Esophagus muscularis mucosa (tissue), 4 donors: ENCODE data around the gene TNPO1. TPM values are rescaled to one million over a fixed set of nuclear protein-coding genes. Genes with fewer than 3 reads are reported as not detected.

Experiments used
- DNase-seq: peaks from one replicate; pipeline ENCODE4 v3.0.0-alpha.2; 2017; ENCODE audit errors: extremely low spot score
- H3K27ac ChIP-seq, 4 donors: fragments of 200-600 bp; sonication (generic); replicated peaks in 1 of 4; 1 replicate in 3 of 4; 2 replicates in 1 of 4; pipeline ENCODE4 v1.5.1; 2016 to 2019; ENCODE audit warnings: mild to moderate bottlenecking in 1 of 4
- H3K27me3 ChIP-seq, 4 donors: fragments of 200-600 bp; sonication (generic); one replicate each; pipeline versions ENCODE4 v1.5.1 to v1.6.0; 2016 to 2019
- H3K36me3 ChIP-seq, 4 donors: fragments of 200-600 bp; sonication (generic); one replicate each; pipeline ENCODE4 v1.5.1; 2016 to 2019
- H3K4me1 ChIP-seq, 4 donors: fragments of 200-600 bp; sonication (generic); one replicate each; pipeline ENCODE4 v1.5.1; 2016 to 2019
- H3K4me3 ChIP-seq, 4 donors: fragments of 200-600 bp; sonication (generic); 1 replicate in 2 of 4; 2 replicates in 2 of 4; pipeline ENCODE4 v1.5.1; 2016 to 2019; ENCODE audit warnings: mild to moderate bottlenecking in 4 of 4, moderate library complexity in 1 of 4
- H3K9me3 ChIP-seq, 4 donors: fragments of 200-600 bp; sonication (generic); 1 replicate in 3 of 4; 2 replicates in 1 of 4; pipeline ENCODE4 v1.5.1; 2016 to 2019
- CTCF ChIP-seq, 3 experiments: fragments of 200-600 bp in 2 of 3; fragments of 450-650 bp in 1 of 3; sonication (generic) in 2 of 3; IDR thresholded peaks; one replicate each; pipeline ENCODE4 v1.5.1; 2017 to 2019; ENCODE audit warnings: antibody characterized with exemption in 3 of 3, mild to moderate bottlenecking in 2 of 3, moderate library complexity in 1 of 3
- EP300 ChIP-seq: sonication (generic); formaldehyde crosslinking; IDR thresholded peaks from one replicate; pipeline ENCODE4 v1.6.1; 2017; ENCODE audit warnings: antibody characterized with exemption
- POLR2A ChIP-seq: fragments of 450-650 bp; IDR thresholded peaks from one replicate; pipeline ENCODE4 v1.6.1; 2017; ENCODE audit warnings: antibody characterized with exemption, moderate library complexity, mild to moderate bottlenecking, low read depth
- POLR2AphosphoS5 ChIP-seq, 2 donors: sonication (generic); formaldehyde crosslinking; IDR thresholded peaks; one replicate each; pipeline ENCODE4 v1.6.1; 2017; ENCODE audit warnings: antibody characterized with exemption in 2 of 2
- WGBS: methylation state at CpG from one replicate; pipeline ENCODE4 v1.1.5; 2018; 5-methylcytosine and 5-hydroxymethylcytosine counted together
- intact Hi-C: fragments of 100-400 bp; cut with DNase I; formaldehyde crosslinking; loops from one replicate; pipeline ENCODE4 v1.15.1; 2023
- total RNA-seq, 4 donors: library from RNA; depleted of rRNA; stranded (reverse); fragments of >200 nt; gene quantifications; one replicate each; pipeline versions ENCODE4 v1.1.0 to v1.2.1, GENCODE V29; 2016

The TNPO1 gene
- total RNA-seq, 4 donors from 2014 or later = 67.8 to 81.8 (median 71.3) TPM

- intact Hi-C loops = no loop called here
- Histone ChIP-seq H3K4me1 (no peaks in the 10 kb centered on the region), H3K27ac (no peak overlapping the region), H3K9me3 (no peaks in the 10 kb centered on the region), H3K27me3 (no peaks in the 10 kb centered on the region), H3K36me3 (peaks cover 30 to 91% (median 62%) of the 10 kb centered on the region in 4 donors), H3K4me3 (no peak overlapping the region)
- WGBS = 89% methylated on average over 4 of the region's 4 CpGs
- DNase-seq = no peak
- no peak for TF ChIP-seq POLR2A
- no peak for TF ChIP-seq POLR2AphosphoS5 (IDR thresholded peaks at IDR 0.05)
- TF ChIP-seq CTCF (IDR thresholded peaks at IDR 0.05) = no peak
- no peak for TF ChIP-seq EP300
Measured at GRCh38 chr5:72878854-72879253, 62.4 kb downstream of the TNPO1 start.

GRCh38 chr5:72882989-72883388 is 66.5 kb downstream of the TNPO1 start:
- 97% methylated on average over 7 of the region's 7 CpGs for WGBS
- no peak for DNase-seq
- no peak for TF ChIP-seq CTCF (IDR thresholded peaks at IDR 0.05)
- no peak for TF ChIP-seq POLR2AphosphoS5 (IDR thresholded peaks at IDR 0.05)
- TF ChIP-seq POLR2A = no peak
- no peak for TF ChIP-seq EP300
- Histone ChIP-seq H3K4me3 (no peak overlapping the region), H3K27ac (no peak overlapping the region), H3K36me3 (peaks cover 39 to 100% (median 65%) of the 10 kb centered on the region in 4 donors), H3K9me3 (no peaks in the 10 kb centered on the region), H3K4me1 (peaks cover 0 to 12% (median 9%) of the 10 kb centered on the region in 4 donors), H3K27me3 (no peaks in the 10 kb centered on the region)
- intact Hi-C loops = no loop called here

GRCh38 chr5:72883850-72884249 is 67.4 kb downstream of the TNPO1 start:
- Histone ChIP-seq H3K27ac (no peak overlapping the region), H3K36me3 (peaks cover 48 to 100% (median 69%) of the 10 kb centered on the region in 4 donors), H3K4me3 (no peak overlapping the region), H3K4me1 (peaks cover 0 to 12% (median 9%) of the 10 kb centered on the region in 4 donors), H3K27me3 (no peaks in the 10 kb centered on the region), H3K9me3 (no peaks in the 10 kb centered on the region)
- intact Hi-C loops = no loop called here
- no peak for DNase-seq
- no peak for TF ChIP-seq EP300
- TF ChIP-seq CTCF (IDR thresholded peaks at IDR 0.05) = no peak
- no peak for TF ChIP-seq POLR2AphosphoS5 (IDR thresholded peaks at IDR 0.05)
- no peak for TF ChIP-seq POLR2A
- 93% methylated on average over 3 of the region's 3 CpGs for WGBS

- H3K4me3 ChIP-seq = no peak overlapping the region
- H3K36me3 ChIP-seq = peaks cover 45 to 100% (median 72%) of the 10 kb centered on the region in 4 donors
- 92% methylated on average over 1 of the region's 1 CpG for WGBS
- no peak for DNase-seq
- no peaks in the 10 kb centered on the region for H3K27me3 ChIP-seq
- intact Hi-C loops = no loop called here
- peaks cover 0 to 12% (median 9%) of the 10 kb centered on the region in 4 donors for H3K4me1 ChIP-seq
- H3K9me3 ChIP-seq = no peaks in the 10 kb centered on the region
- H3K27ac ChIP-seq = no peak overlapping the region
- TF ChIP-seq POLR2AphosphoS5 (IDR thresholded peaks at IDR 0.05) = no peak
- no peak for TF ChIP-seq POLR2A
- no peak for TF ChIP-seq EP300
- no peak for TF ChIP-seq CTCF (IDR thresholded peaks at IDR 0.05)
Measured at GRCh38 chr5:72884892-72885291, 68.4 kb downstream of the TNPO1 start.

GRCh38 chr5:72885824-72886223 is 69.4 kb downstream of the TNPO1 start:
- TF ChIP-seq POLR2A = no peak
- TF ChIP-seq POLR2AphosphoS5 (IDR thresholded peaks at IDR 0.05) = no peak
- TF ChIP-seq EP300 = no peak
- TF ChIP-seq CTCF (IDR thresholded peaks at IDR 0.05) = no peak
- intact Hi-C loops = no loop called here
- Histone ChIP-seq H3K36me3 (peaks cover 44 to 100% (median 74%) of the 10 kb centered on the region in 4 donors), H3K27ac (no peak overlapping the region), H3K27me3 (no peaks in the 10 kb centered on the region), H3K9me3 (no peaks in the 10 kb centered on the region), H3K4me1 (peaks cover 0 to 12% (median 9%) of the 10 kb centered on the region in 4 donors), H3K4me3 (no peak overlapping the region)
- WGBS = 95% methylated on average over 4 of the region's 4 CpGs
- no peak for DNase-seq
